ENCODE results near the gene ABI3BP.

DNA sequence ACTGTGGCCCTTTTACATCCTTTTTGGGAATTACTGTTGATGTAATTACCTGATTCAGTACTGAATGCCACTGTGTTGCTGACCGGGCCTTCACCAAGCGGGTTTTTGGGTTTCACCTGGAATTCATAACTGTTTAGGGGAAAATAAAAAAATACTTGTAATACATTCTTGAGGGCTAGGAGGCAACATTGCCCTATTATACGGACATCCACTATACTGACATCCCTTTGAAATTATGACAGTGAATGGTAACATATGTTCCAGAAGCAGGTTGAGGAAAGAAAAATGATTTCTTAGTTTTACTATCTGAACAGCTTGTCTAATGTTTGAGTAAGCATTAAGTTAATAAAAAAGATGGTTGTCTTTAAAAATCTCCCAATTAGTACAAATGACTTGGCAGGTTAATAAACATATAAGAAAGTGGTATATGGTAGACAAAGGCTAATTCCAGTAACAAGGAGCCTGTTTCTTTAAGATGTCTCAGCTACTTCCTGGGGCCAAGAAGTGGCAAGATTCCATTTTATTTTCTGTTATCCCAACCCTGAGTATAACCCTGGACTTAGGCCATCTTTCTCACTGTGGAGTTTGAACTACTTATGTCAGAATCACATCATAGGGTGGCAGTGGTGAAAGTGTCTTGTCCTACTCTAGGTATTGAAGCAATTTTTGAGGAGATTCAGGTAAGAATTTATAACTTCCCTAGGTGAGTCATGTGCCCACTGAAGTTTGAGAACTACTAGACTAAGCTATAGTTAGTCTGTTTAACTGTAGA lies 238.5 kb downstream of the ABI3BP start:
- TF ChIP-seq, protein P1, sequence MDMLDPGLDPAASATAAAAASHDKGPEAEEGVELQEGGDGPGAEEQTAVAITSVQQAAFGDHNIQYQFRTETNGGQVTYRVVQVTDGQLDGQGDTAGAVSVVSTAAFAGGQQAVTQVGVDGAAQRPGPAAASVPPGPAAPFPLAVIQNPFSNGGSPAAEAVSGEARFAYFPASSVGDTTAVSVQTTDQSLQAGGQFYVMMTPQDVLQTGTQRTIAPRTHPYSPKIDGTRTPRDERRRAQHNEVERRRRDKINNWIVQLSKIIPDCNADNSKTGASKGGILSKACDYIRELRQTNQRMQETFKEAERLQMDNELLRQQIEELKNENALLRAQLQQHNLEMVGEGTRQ (IDR thresholded peaks at IDR 0.05; ENCODE audit: borderline replicate concordance, low read depth, low read length), result no peak
- TF ChIP-seq CTCF (IDR thresholded peaks at IDR 0.05) (peak; percentile 35), NRF1 (IDR thresholded peaks at IDR 0.05; ENCODE audit: low read depth, low read length) (no peak)
- TF ChIP-seq, protein P2, sequence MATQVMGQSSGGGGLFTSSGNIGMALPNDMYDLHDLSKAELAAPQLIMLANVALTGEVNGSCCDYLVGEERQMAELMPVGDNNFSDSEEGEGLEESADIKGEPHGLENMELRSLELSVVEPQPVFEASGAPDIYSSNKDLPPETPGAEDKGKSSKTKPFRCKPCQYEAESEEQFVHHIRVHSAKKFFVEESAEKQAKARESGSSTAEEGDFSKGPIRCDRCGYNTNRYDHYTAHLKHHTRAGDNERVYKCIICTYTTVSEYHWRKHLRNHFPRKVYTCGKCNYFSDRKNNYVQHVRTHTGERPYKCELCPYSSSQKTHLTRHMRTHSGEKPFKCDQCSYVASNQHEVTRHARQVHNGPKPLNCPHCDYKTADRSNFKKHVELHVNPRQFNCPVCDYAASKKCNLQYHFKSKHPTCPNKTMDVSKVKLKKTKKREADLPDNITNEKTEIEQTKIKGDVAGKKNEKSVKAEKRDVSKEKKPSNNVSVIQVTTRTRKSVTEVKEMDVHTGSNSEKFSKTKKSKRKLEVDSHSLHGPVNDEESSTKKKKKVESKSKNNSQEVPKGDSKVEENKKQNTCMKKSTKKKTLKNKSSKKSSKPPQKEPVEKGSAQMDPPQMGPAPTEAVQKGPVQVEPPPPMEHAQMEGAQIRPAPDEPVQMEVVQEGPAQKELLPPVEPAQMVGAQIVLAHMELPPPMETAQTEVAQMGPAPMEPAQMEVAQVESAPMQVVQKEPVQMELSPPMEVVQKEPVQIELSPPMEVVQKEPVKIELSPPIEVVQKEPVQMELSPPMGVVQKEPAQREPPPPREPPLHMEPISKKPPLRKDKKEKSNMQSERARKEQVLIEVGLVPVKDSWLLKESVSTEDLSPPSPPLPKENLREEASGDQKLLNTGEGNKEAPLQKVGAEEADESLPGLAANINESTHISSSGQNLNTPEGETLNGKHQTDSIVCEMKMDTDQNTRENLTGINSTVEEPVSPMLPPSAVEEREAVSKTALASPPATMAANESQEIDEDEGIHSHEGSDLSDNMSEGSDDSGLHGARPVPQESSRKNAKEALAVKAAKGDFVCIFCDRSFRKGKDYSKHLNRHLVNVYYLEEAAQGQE (IDR thresholded peaks at IDR 0.05; ENCODE audit: low read depth, low read length), result no peak
